K562 (cell line): ENCODE results near the gene PRND. TPM values are rescaled to one million over a fixed set of nuclear protein-coding genes. Genes with fewer than 3 reads are reported as not detected.

ENCODE experiments used
- ATAC-seq: fragments of 200-7000 bp; cut with Tn5 transposase; 3 replicates; pipeline ENCODE4 v1.9.1; 2020; ENCODE audit warnings: moderate library complexity
- BruUV-seq: library from RNA; stranded (reverse); fragments of 400-500 nt; replicated peaks from 2 replicates; lab custom pipeline; 2021; lab: Mats Ljungman, UMichigan
- CTCF ChIA-PET: fragments of 300-600 bp; formaldehyde crosslinking; extraction: SDS; loops from one replicate; lab custom pipeline; 2021; ENCODE audit warnings: low intra/inter-chr PET ratio; lab: Yijun Ruan, JAX
- POLR2A ChIA-PET: fragments of 300-600, 350-650 bp; sonication (Branson Sonifier 250); formaldehyde crosslinking; extraction: SDS; loops from one replicate; lab custom pipeline; 2021; ENCODE audit warnings: antibody characterized with exemption, inconsistent platforms; lab: Yijun Ruan, JAX
- DNase-seq, 4 experiments: peaks; one replicate each; pipeline versions ENCODE4 v3.0.0 to v3.0.0-alpha.2; 2011 to 2018; ENCODE audit warnings: low spot score in 3 of 4, mixed read lengths in 3 of 4; ENCODE audit errors: extremely low read depth in 1 of 4
- FAIRE-seq: peaks from 2 replicates; lab custom pipeline; 2011; peaks lifted over from hg19 to GRCh38; lab: Jason Lieb, UNC
- H2AFZ ChIP-seq: 2 replicates; pipeline ENCODE4 v1.6.0; 2011; ENCODE audit warnings: low read depth, low read length, control low read depth, inconsistent platforms
- H3K27ac ChIP-seq: fragments of 200-600 bp; 3 replicates; pipeline ENCODE4 v1.8.0; 2011; ENCODE audit warnings: low read depth, mild to moderate bottlenecking, control low read depth, inconsistent platforms, low read length, moderate library complexity, mixed read lengths; ENCODE audit errors: extremely low read depth
- H3K27me3 ChIP-seq, 2 experiments: fragments of 300-600 bp in 1 of 2; 2 replicates in 1 of 2; 3 replicates in 1 of 2; pipeline versions ENCODE4 v1.6.0 to v1.8.0; 2011; ENCODE audit warnings: inconsistent platforms in 2 of 2, low read length in 2 of 2, mild to moderate bottlenecking in 1 of 2, mixed read lengths in 1 of 2, moderate library complexity in 1 of 2; ENCODE audit not compliant: control insufficient read depth in 2 of 2, insufficient read depth in 2 of 2
- H3K36me3 ChIP-seq: fragments of 300-600 bp; 3 replicates; pipeline ENCODE4 v1.8.0; 2011; ENCODE audit warnings: mild to moderate bottlenecking, low read length, inconsistent platforms; ENCODE audit not compliant: control insufficient read depth, insufficient read depth
- H3K4me1 ChIP-seq, 2 experiments: fragments of 200-600 bp in 1 of 2; replicated peaks in 1 of 2; 2 replicates in 1 of 2; 3 replicates in 1 of 2; pipeline versions ENCODE4 v1.5.1 to v1.8.0; 2011; ENCODE audit warnings: inconsistent platforms in 2 of 2, low read length in 2 of 2, mild to moderate bottlenecking in 1 of 2, mixed read lengths in 1 of 2, moderate library complexity in 1 of 2; ENCODE audit not compliant: control insufficient read depth in 2 of 2, insufficient read depth in 2 of 2
- H3K4me2 ChIP-seq: 2 replicates; pipeline ENCODE4 v1.6.1; 2011; ENCODE audit warnings: low read length, control low read depth, inconsistent platforms, mixed read lengths; ENCODE audit not compliant: insufficient read depth
- H3K4me3 ChIP-seq: fragments of 200-600 bp; sonication (generic), shearing (Covaris generic); 2 replicates; pipeline ENCODE4 v1.5.1; 2016; ENCODE audit warnings: control low read depth, inconsistent platforms
- H3K79me2 ChIP-seq: fragments of 200-600 bp; 3 replicates; pipeline ENCODE4 v1.8.0; 2011; ENCODE audit warnings: low read length, inconsistent platforms; ENCODE audit not compliant: control insufficient read depth, insufficient read depth
- H3K9ac ChIP-seq, 2 experiments: 2 replicates each; pipeline versions ENCODE4 v1.6.0 to v1.6.1; 2011; ENCODE audit warnings: low read depth in 2 of 2, low read length in 2 of 2, control low read depth in 1 of 2, inconsistent platforms in 1 of 2, mild to moderate bottlenecking in 1 of 2, mixed read lengths in 1 of 2; ENCODE audit not compliant: insufficient read depth in 1 of 2
- H3K9me1 ChIP-seq: one replicate; pipeline ENCODE4 v1.6.0; 2011; ENCODE audit warnings: inconsistent platforms, mild to moderate bottlenecking, low read length, moderate library complexity; ENCODE audit not compliant: control insufficient read depth, insufficient read depth
- H3K9me3 ChIP-seq: replicated peaks from 2 replicates; pipeline ENCODE4 v1.5.1; 2011; ENCODE audit warnings: low read depth, low read length, inconsistent platforms; ENCODE audit not compliant: control insufficient read depth, insufficient read depth
- H4K20me1 ChIP-seq: replicated peaks from 2 replicates; pipeline ENCODE4 v1.6.1; 2011; ENCODE audit warnings: low read length, inconsistent platforms, mixed read lengths; ENCODE audit not compliant: control insufficient read depth, insufficient read depth
- CTBP1 ChIP-seq: fragments of 450-650 bp; IDR thresholded peaks from 2 replicates; pipeline ENCODE4 v1.6.1; 2016; ENCODE audit warnings: borderline replicate concordance
- EWSR1 ChIP-seq: fragments of 450-650 bp; IDR thresholded peaks from 2 replicates; pipeline ENCODE4 v1.6.1; 2018; ENCODE audit warnings: borderline replicate concordance, mild to moderate bottlenecking, low read depth, moderate library complexity; ENCODE audit not compliant: partially characterized antibody
- ILF3 ChIP-seq: fragments of 450-650 bp; IDR thresholded peaks from 2 replicates; pipeline ENCODE4 v1.6.1; 2018; ENCODE audit warnings: antibody characterized with exemption, mild to moderate bottlenecking, moderate library complexity, borderline replicate concordance
- MITF ChIP-seq: IDR thresholded peaks from 2 replicates; pipeline ENCODE4 v1.6.1; 2014; ENCODE audit warnings: antibody characterized with exemption
- RFX1 ChIP-seq: fragments of 450-650 bp; IDR thresholded peaks from 2 replicates; pipeline ENCODE4 v1.6.1; 2016; ENCODE audit warnings: mild to moderate bottlenecking, moderate library complexity
- STAT6 ChIP-seq: sonication (generic); formaldehyde crosslinking; IDR thresholded peaks from 2 replicates; pipeline ENCODE4 v1.8.1; 2023; ENCODE audit warnings: mild to moderate bottlenecking, missing genetic modification reagents
- TBP ChIP-seq: optimal IDR thresholded peaks from 2 replicates; pipeline ENCODE3; 2011; ENCODE audit warnings: low read depth, low read length, improper control_type of control experiment
- ZNF239 ChIP-seq: fragments of 250-450 bp; sonication (Bioruptor Pico); IDR thresholded peaks from 2 replicates; pipeline ENCODE4 v1.4.0; 2020; ENCODE audit warnings: mild to moderate bottlenecking
- ZNF507 ChIP-seq: conservative IDR thresholded peaks from 2 replicates; pipeline ENCODE4 v1.6.1; 2017; ENCODE audit warnings: missing genetic modification characterization, missing compliant biosample characterization
- WGBS: fragments of 100-300 bp; shearing (Covaris generic); methylation state at CpG from one replicate; pipeline ENCODE4 v1.1.6; 2016; ENCODE audit warnings: low coverage, mixed read lengths; ENCODE audit not compliant: insufficient coverage; ENCODE audit errors: missing lambda C conversion rate; 5-methylcytosine and 5-hydroxymethylcytosine counted together
- in situ Hi-C: fragments of 300-500 bp; cut with MboI; formaldehyde crosslinking; loops from 4 replicates; pipeline ENCODE4 v1.15.0; 2018; ENCODE audit warnings: inconsistent platforms, mixed read lengths
- intact Hi-C: fragments of 100-400 bp; cut with micrococcal nuclease; formaldehyde crosslinking; loops from 2 replicates; pipeline ENCODE4 v1.14.2; 2022
- polyA plus RNA-seq, 8 experiments: library from polyadenylated mRNA; depleted of rRNA in 4 of 8; stranded (reverse) in 5 of 8; unstranded in 3 of 8; fragments of >200 nt; fragmentation: Nextera tagmentation in 2 of 8; fragmentation: Illumina TruSeq in 1 of 8; extraction: Ambion mirVana in 2 of 8; extraction: Trizol in 1 of 8; gene quantifications; 2 replicates each; pipeline versions ENCODE4 v1.2.1 to v1.2.3, GENCODE V29; 2011 to 2014; ENCODE audit warnings: inconsistent platforms in 1 of 8, missing spikeins in 1 of 8
- total RNA-seq, 7 experiments: library from RNA; depleted of rRNA in 6 of 7; stranded (reverse); fragments of >200 nt in 6 of 7; fragmentation: Illumina TruSeq in 2 of 7; extraction: Trizol in 2 of 7; gene quantifications; 2 replicates each; pipeline versions ENCODE4 v1.2.1 to v1.2.3, GENCODE V29; 2011 to 2021; ENCODE audit warnings: low replicate concordance in 1 of 7

The PRND gene
- total and polyA plus RNA-seq, 9 of the 15 experiments (the other 6 are each of a cell fraction or from before 2014, with no cell fraction given), result not detected

GRCh38 chr20:4689220-4689619 is 32.5 kb upstream of the PRND start (continued):
- TF ChIP-seq ZNF507 (tag) (no peak), TBP (no peak), STAT6 (CRISPR knock-in tag) (no peak), ZNF239 (CRISPR knock-in tag) (no peak)

GRCh38 chr20:4691753-4692152 is 30.0 kb upstream of the PRND start:
- 0 out of 2 replicates have a peak, but pooled peaks cover 4% of the 10 kb centered on the region for H4K20me1 ChIP-seq
- in situ Hi-C loops (no loop called here), intact Hi-C loops (no loop called here)
- no peak overlapping the region for H3K4me2 ChIP-seq
- ATAC-seq, result no peak
- no peak overlapping the region for H2AFZ ChIP-seq
- H3K27me3 ChIP-seq, result no peaks in the 10 kb centered on the region
- H3K36me3 ChIP-seq, result peaks cover 10% of the 10 kb centered on the region; the same call in 2 of the 3 replicates
- BruUV-seq, result no TSS peak
- WGBS, result 17% methylated on average over 2 of the region's 2 CpGs
- H3K27ac ChIP-seq, result no peak overlapping the region
- TF ChIP-seq CTBP1 (no peak), RFX1 (no peak), MITF (no peak), EWSR1 (no peak), ILF3 (no peak)
- H3K4me1 ChIP-seq, result peaks cover 9 to 17% of the 10 kb centered on the region in 2 experiments; a peak in 4 of 5 replicates
- ChIA-PET POLR2A (no interaction called here), CTCF (no interaction called here)
- no peak for DNase-seq
- no peak overlapping the region for H3K9ac ChIP-seq
- H3K79me2 ChIP-seq, result peaks cover 96% of the 10 kb centered on the region
- H3K9me3 ChIP-seq, result no peaks in the 10 kb centered on the region
- no peak overlapping the region for H3K4me3 ChIP-seq
- no peak for FAIRE-seq
- no peaks in the 10 kb centered on the region for H3K9me1 ChIP-seq
